Measurements from ENCODE around the gene VPS13D.

Gene VPS13D

GRCh38 chr1:12244078-12244477 is 14.2 kb downstream of the VPS13D start:
- peak; percentile 52 to 65 (median 61) for DNase-seq

GRCh38 chr1:12244585-12244984 is 14.8 kb downstream of the VPS13D start:
- DNase-seq: no peak

- no peak for DNase-seq
Measured at GRCh38 chr1:12245116-12245515, 15.3 kb downstream of the VPS13D start.

- DNase-seq: no peak
Measured at GRCh38 chr1:12245733-12246132, 15.9 kb downstream of the VPS13D start.

DNA sequence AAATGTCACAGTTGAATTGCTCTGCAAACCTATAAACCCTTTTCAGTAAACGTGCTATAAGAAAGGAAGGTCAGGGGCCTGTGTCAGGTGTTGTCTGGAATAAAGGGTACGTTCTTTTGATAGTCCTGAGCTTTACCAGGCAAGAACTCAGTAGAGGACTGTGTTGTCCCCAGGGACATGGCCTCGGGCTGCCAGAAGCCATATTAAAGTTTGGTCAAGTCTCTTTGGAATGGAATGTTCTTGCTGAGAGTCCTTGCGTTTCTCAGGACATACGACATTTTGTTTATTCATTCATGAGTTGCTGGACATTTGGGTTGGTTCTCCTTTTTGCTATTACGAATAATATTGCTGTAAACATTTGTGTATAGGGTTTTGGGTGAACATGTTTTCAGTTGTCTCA is 16.8 kb downstream of the VPS13D start:
- no peak for DNase-seq

DNA sequence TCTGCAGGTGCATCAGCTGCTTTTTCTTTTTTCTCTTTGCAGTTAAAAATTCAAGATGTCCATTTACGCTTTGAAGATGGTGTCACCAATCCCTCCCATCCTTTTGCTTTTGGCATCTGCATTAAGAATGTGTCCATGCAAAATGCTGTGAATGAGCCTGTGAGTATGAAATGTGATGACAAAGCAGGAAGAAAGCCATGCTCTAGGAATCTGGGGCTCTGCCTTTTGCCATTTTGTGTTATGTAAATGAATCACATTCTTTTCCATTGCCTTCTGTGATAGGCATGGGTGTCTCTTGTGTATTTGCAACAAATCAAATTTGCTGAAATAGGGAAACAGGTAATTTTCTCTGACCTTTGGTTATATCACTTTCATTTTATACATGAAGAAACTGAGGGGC is 19.4 kb downstream of the VPS13D start:
- DNase-seq: no peak

DNA sequence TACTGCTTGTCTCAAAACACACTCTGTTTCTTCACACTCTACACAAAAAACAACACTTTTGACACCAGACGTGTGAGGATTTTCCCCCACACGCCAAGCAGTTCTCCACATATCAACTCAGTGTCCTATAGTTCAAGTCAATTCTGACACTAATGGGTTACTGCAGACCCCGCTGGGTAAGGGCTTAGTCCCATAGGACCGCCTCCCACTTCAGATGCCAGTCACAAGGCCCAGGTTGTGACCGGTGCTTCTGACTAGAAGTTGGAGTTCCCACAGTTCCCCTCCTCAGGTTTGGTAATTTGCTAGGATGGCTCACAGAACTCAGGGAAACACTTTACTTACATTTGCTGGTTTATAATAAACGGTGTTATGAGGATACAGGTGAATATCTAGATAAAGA is 19.9 kb downstream of the VPS13D start:
- no peak for DNase-seq

GRCh38 chr1:12251442-12251841 is 21.6 kb downstream of the VPS13D start:
- no peak for DNase-seq

GRCh38 chr1:12255913-12256312 is 26.1 kb downstream of the VPS13D start:
- no peak for DNase-seq

GRCh38 chr1:12258272-12258671 is 28.4 kb downstream of the VPS13D start:
- DNase-seq: no peak

DNA sequence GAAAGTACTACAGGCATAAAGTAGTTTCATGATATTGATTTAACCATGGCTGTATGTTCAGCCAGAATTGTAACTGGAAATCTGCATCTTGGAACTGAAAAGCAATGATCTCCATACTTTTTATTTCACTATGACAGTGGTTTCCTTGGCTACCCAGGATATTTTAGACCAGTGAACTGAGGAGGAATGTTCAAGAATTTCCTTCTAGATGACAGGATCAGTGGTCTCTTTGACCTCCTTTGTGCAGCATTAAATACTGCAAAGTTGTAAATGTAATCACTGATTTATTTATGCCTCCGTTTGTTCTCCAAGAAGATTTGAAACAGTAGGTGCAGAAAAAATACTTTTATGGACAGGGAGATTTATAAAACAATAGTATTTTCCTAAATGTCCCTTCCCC is 39.5 kb downstream of the VPS13D start:
- DNase-seq: no peak

GRCh38 chr1:12271033-12271432 is 41.2 kb downstream of the VPS13D start:
- DNase-seq: no peak

DNA sequence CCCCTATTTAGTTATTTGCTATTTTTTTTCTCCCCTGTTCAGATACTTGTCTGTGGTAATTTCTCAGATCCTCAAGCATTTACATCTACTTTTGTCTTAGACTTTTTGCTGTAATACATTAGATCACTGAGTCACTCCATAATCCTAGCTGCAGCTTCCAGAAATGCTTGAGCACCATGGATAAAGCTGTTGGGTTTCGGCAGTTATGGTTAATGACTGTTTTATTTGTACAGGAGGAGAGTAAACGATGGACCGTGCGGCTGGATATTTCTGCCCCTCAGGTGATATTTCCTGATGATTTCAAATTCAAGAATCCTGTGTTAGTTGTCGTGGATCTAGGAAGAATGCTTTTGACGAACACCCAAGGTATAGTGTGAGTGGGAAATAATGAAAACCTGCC is 42.9 kb downstream of the VPS13D start:
- no peak for DNase-seq

DNA sequence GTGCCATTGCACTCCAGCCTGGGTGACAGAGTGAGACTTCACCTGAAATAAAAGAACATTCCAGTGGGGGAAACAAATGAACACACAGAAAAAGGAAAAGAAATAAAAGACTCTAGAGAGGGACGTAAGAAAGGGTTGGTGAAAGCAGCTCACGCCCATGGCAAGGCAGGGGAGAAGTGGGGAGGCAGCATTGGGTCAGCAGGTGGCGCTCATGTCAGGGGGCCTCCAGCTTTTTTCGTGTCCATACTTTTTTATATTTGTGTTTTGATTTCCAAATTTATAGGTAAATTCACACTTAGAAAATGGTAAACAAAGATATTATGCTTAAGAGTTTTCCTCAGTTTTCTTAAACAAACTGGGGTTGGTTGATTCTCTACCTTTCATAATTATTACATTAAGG is 45.5 kb downstream of the VPS13D start:
- DNase-seq: peak in 2 of 3 donors; percentile 37 to 46

- peak in 1 of 3 donors; percentile 21 for DNase-seq
Measured at GRCh38 chr1:12276225-12276624, 46.4 kb downstream of the VPS13D start.

- DNase-seq: no peak
Measured at GRCh38 chr1:12279003-12279402, 49.2 kb downstream of the VPS13D start.

DNA sequence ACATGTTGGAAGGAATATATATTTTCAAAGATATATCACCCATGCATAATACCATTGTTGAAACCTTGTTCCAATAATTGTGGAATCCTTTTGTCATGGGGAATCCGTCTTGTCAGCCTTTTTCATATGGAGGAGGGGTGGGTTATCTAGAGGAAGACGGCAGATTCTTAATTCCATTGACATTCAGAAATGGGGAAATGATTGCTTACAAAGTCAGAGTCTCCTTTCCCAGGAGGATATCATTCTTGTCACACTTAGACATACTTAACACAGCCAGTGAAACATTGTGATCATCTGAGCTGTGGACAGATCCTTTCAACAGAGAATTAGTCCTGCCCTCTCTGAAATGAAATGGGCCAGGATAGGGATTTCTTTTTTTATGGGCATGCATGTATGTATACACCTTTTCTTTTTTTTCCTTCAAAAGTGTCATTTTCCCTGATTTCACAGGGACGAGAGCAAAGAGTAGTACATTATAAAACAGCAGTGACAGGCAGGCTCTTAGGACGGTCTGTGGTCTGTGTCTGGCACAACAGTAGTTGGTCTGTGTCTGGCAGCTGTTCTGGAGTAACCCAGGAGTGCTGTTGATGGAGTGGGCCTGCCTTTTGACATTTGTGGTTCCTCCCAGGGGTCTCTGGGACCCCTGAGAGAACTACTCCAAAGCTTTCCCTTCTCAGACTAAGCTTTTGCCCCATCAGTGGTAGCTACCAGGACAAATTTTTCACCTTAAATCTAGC is 50.1 kb downstream of the VPS13D start:
- no peak for DNase-seq

GRCh38 chr1:12282142-12282541 is 52.3 kb downstream of the VPS13D start:
- DNase-seq: no peak

DNA sequence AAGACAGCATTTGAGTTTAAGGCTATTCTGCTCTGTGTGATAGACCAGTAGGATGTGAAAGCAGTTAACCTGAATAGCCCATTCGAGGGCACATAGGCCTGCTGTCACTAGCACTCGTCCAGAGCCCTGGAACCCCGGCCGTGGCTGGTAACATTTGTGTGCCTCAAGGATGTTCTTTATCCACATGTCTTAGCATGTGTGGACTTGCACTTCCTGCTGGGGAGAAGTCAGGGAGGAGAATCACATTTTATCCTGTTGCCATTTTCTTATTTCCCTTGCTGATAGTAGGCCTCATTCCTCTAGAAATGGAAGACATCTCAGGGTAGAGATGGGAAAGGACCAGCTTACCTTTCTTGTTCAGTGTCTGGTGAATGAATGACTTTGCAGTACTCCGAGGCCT is 54.7 kb downstream of the VPS13D start:
- no peak for DNase-seq

- no peak for DNase-seq
Measured at GRCh38 chr1:12285496-12286143, 55.8 kb downstream of the VPS13D start.

DNA sequence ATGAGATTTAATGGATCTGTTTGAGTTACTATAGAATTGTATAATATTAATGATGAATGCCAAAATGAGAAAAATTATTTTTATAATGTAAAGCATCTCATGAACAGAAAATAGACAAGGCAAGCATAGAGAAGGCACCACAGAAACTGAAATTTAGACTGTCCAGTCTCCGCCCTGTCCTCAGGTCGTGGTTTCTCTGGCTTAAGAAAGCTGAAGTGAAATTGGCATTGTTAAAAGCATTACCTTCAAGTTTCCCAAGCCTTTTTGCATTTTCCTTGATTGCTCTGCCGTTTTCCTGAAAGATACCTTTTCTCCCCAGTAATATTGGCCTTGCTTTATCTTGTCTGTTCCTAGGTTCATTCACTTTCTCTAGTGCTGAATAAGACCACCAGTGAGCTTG is 58.0 kb downstream of the VPS13D start:
- DNase-seq: no peak

DNA sequence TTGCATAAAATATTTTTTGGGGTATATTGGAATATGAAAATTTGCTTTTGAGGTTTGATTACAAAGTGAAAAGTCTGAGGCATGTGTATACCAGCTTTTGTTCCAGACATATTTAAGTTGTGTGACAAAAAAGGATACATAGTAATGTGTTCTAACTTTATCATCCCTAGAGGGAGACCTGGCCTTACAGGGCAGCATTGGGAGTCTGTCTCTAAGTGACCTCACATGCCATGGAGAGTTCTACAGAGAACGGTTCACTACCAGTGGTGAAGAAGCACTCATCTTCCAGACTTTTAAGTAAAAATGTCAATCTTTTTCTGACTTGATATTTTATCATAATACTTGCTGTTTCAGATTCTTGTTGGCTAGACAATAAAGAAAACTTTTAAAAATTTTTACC is 61.0 kb downstream of the VPS13D start:
- DNase-seq: no peak

DNA sequence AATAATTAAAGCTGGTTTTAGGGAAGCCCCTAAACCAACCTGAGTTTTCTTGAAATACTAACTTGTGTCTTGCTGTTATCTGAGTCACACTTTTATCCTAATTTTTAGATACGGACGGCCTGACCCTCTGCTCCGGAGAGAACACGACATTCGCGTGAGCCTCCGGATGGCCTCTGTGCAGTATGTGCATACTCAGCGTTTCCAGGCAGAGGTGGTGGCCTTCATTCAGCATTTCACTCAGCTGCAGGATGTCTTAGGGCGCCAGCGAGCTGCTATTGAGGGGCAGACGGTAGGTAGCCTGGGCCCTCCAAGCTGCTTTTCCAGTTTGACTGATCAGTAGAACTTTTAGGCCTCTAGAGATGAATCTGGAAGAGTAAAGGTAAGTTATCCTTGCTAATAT is 63.6 kb downstream of the VPS13D start:
- DNase-seq: no peak

- DNase-seq: no peak
Measured at GRCh38 chr1:12294076-12294475, 64.2 kb downstream of the VPS13D start.

GRCh38 chr1:12296016-12296415 is 66.2 kb downstream of the VPS13D start:
- no peak for DNase-seq
